Loucy (cell line): Measurements from ENCODE around the gene LMNTD2.

Experiments
- H2AFZ ChIP-seq: fragments of 200-600 bp; sonication (generic); 2 replicates; pipeline ENCODE4 v1.6.0; 2016; ENCODE audit warnings: antibody characterized with exemption, mild to moderate bottlenecking, low read length, moderate library complexity
- H3F3A ChIP-seq: fragments of 200-600 bp; 2 replicates; pipeline ENCODE4 v1.6.0; 2016; ENCODE audit warnings: antibody characterized with exemption, low read depth, mild to moderate bottlenecking
- H3K27me3 ChIP-seq: fragments of 200-600 bp; sonication (generic); 2 replicates; pipeline ENCODE4 v1.6.1; 2014; ENCODE audit warnings: low read length, mild to moderate bottlenecking; ENCODE audit not compliant: insufficient read depth, poor library complexity, severe bottlenecking
- H3K36me3 ChIP-seq: fragments of 200-600 bp; sonication (generic); 2 replicates; pipeline ENCODE4 v1.6.1; 2016; ENCODE audit warnings: low read length; ENCODE audit not compliant: insufficient read depth
- H3K4me1 ChIP-seq: fragments of 200-600 bp; sonication (generic); 2 replicates; pipeline ENCODE4 v1.5.1; 2014; ENCODE audit warnings: low read length, mild to moderate bottlenecking; ENCODE audit not compliant: insufficient read depth, poor library complexity, severe bottlenecking
- H3K4me2 ChIP-seq: fragments of 200-600 bp; sonication (generic); 2 replicates; pipeline ENCODE4 v1.6.0; 2014; ENCODE audit warnings: antibody characterized with exemption, low read length, low read depth, mild to moderate bottlenecking; ENCODE audit not compliant: poor library complexity, severe bottlenecking
- H3K4me3 ChIP-seq: fragments of 200-600 bp; sonication (generic); 2 replicates; pipeline ENCODE4 v1.5.1; 2014; ENCODE audit warnings: low read length, mild to moderate bottlenecking, mixed read lengths; ENCODE audit not compliant: poor library complexity, severe bottlenecking
- H3K79me2 ChIP-seq: fragments of 200-600 bp; sonication (generic); 2 replicates; pipeline ENCODE4 v1.6.1; 2014; ENCODE audit warnings: low read length; ENCODE audit not compliant: insufficient read depth
- H3K9ac ChIP-seq: fragments of 200-600 bp; sonication (generic); 2 replicates; pipeline ENCODE4 v1.6.0; 2014; ENCODE audit warnings: mild to moderate bottlenecking, low read depth, low read length, moderate library complexity; ENCODE audit not compliant: poor library complexity, severe bottlenecking
- H3K9me2 ChIP-seq: fragments of 200-600 bp; sonication (generic); replicated peaks from 2 replicates; pipeline ENCODE4 v1.6.1; 2016; ENCODE audit warnings: low read depth, low read length, mixed read lengths
- H3K9me3 ChIP-seq: fragments of 200-600 bp; sonication (generic); 2 replicates; pipeline ENCODE4 v1.6.1; 2014; ENCODE audit warnings: mild to moderate bottlenecking, antibody characterized with exemption, low read length, low read depth; ENCODE audit not compliant: insufficient read depth
- H4K20me1 ChIP-seq: fragments of 200-600 bp; sonication (generic); 2 replicates; pipeline ENCODE4 v1.6.0; 2014; ENCODE audit warnings: antibody characterized with exemption, low read length, mild to moderate bottlenecking; ENCODE audit not compliant: insufficient read depth, poor library complexity, severe bottlenecking
- EZH2phosphoT487 ChIP-seq: fragments of 200-600 bp; IDR thresholded peaks from 2 replicates; pipeline ENCODE4 v1.6.1; 2018; ENCODE audit warnings: antibody characterized with exemption, mild to moderate bottlenecking, moderate library complexity, borderline replicate concordance
- TF ChIP-seq, protein P1 (sequence below): fragments of 200-600 bp; sonication (generic); conservative IDR thresholded peaks from 2 replicates; pipeline ENCODE4 v1.5.1; 2014; ENCODE audit warnings: mild to moderate bottlenecking, antibody characterized with exemption, low read length

The LMNTD2 gene

DNA sequence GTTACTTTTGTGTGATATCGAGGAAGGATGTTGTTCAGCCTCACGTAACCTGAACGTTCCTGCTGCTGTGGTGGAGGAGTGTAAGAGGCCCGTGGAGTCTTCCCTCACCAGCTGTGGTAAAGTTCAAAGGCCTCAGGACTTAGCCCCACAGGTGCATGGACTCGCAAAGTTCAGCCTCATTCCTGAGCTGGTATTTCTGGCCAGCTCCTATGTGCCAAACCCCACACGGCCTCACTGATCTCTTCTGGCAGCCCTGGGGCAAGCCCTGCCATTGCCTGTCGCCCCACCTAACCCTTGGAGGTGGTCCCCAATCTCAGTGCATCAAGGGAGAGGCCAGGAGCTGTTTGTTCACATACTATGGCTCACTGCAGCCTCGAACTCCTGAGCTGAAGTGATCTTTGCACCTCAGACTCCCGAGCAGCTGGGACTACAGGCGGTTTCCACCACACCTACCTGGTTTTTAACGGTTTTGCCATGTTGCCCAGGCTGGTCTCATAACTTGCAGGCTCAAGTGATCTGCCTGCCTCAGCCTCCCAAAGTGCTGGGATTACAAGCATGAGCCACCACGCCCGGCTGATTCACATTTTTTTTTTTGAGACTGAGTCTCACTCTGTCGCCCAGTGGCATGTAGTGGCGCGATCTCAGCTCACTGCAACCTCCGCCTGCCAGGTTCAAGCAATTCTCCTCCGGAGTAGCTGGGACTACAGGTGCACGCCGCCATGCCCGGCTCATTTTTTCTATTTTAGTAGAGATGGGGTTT lies 17.9 kb upstream of the LMNTD2 start:
- H3K9me3 ChIP-seq: no peaks in the 10 kb centered on the region
- H4K20me1 ChIP-seq: peaks cover 59% of the 10 kb centered on the region
- peak overlapping the region; percentile 93 for H3K4me3 ChIP-seq
- H3K27me3 ChIP-seq: no peaks in the 10 kb centered on the region
- peak overlapping the region; percentile 97 for H3K9ac ChIP-seq
- H2AFZ ChIP-seq: no peak overlapping the region
- H3K4me1 ChIP-seq: peaks cover 35% of the 10 kb centered on the region
- TF ChIP-seq EZH2phosphoT487: no peak
- TF ChIP-seq, protein P1, sequence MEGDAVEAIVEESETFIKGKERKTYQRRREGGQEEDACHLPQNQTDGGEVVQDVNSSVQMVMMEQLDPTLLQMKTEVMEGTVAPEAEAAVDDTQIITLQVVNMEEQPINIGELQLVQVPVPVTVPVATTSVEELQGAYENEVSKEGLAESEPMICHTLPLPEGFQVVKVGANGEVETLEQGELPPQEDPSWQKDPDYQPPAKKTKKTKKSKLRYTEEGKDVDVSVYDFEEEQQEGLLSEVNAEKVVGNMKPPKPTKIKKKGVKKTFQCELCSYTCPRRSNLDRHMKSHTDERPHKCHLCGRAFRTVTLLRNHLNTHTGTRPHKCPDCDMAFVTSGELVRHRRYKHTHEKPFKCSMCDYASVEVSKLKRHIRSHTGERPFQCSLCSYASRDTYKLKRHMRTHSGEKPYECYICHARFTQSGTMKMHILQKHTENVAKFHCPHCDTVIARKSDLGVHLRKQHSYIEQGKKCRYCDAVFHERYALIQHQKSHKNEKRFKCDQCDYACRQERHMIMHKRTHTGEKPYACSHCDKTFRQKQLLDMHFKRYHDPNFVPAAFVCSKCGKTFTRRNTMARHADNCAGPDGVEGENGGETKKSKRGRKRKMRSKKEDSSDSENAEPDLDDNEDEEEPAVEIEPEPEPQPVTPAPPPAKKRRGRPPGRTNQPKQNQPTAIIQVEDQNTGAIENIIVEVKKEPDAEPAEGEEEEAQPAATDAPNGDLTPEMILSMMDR: no peak
- peaks cover 67% of the 10 kb centered on the region for H3K79me2 ChIP-seq
- H3K4me2 ChIP-seq: peak overlapping the region; percentile 100
- peaks cover 15% of the 10 kb centered on the region; the same call in 1 of the 2 replicates for H3K36me3 ChIP-seq
- no peaks in the 10 kb centered on the region for H3F3A ChIP-seq
- H3K9me2 ChIP-seq: no peaks in the 10 kb centered on the region

DNA sequence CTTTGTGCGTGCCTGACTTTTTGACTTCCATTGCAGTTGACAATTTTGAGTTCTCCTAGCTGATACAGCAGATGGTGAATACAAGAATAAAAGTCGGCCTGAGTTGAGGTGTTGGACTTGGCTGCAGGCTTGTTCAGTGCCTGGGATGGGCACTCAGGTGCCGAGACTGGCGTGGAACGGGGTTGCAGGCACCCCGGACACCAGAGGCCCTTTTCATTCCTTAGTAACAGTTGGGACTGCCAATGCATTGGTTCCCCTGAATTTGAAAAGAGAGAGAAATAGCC lies 17.0 kb upstream of the LMNTD2 start:
- H3K4me2 ChIP-seq: peak overlapping the region; percentile 100
- TF ChIP-seq, protein P1: no peak
- TF ChIP-seq EZH2phosphoT487: no peak
- H2AFZ ChIP-seq: no peak overlapping the region
- H4K20me1 ChIP-seq: peaks cover 56% of the 10 kb centered on the region
- no peaks in the 10 kb centered on the region for H3K9me3 ChIP-seq
- peak overlapping the region; percentile 93 for H3K4me3 ChIP-seq
- H3K9ac ChIP-seq: peak overlapping the region; percentile 97
- peaks cover 60% of the 10 kb centered on the region for H3K79me2 ChIP-seq
- H3K36me3 ChIP-seq: peaks cover 11% of the 10 kb centered on the region; the same call in 1 of the 2 replicates
- H3F3A ChIP-seq: no peaks in the 10 kb centered on the region
- no peaks in the 10 kb centered on the region for H3K9me2 ChIP-seq
- no peaks in the 10 kb centered on the region for H3K27me3 ChIP-seq
- H3K4me1 ChIP-seq: peaks cover 35% of the 10 kb centered on the region

DNA sequence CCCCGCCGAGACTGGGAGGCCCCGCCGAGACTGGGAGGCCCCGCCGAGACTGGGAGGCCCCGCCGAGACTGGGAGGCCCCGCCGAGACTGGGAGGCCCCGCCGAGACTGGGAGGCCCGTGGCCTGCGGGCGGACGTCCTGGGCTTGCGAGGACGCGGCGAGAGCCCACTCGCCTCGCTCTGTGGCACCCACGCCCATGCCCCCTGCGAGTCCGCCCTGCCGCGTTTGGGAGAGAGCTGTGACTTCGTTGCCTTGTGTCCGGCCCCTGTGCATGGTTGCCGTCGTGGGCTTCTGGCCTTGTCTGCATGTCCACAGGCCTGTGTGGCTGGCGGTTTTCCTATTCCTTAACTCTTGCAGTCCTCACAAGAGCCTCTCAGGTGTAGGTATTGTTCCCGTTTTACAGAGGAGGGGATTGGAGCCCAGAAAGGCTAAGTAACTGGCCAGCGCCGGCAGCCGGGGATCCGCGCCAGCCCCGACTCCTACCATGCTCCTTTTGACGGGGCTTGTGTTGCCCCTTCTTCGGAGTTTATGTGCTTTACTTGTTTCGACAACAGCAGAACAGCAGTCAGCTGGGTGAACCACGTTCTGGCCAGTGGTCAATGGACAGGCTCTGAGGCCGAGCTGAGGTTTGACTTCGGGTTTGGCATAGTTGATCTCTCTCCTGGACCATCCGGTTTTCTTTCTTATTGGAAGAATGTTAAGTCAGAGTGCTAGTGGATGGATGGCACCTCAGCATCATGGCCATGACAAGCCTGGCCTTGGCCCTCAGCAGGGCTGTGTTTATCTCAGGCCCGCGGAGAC lies 16.5 kb upstream of the LMNTD2 start:
- TF ChIP-seq, protein P1: no peak
- TF ChIP-seq EZH2phosphoT487: no peak
- Histone ChIP-seq H3K79me2 (peaks cover 55% of the 10 kb centered on the region), H3K36me3 (peaks cover 7% of the 10 kb centered on the region; the same call in 1 of the 2 replicates), H2AFZ (no peak overlapping the region), H3K4me1 (peaks cover 35% of the 10 kb centered on the region), H3K4me3 (peak overlapping the region; percentile 93), H3F3A (no peaks in the 10 kb centered on the region), H3K27me3 (no peaks in the 10 kb centered on the region), H3K9me3 (no peaks in the 10 kb centered on the region), H3K9ac (peak overlapping the region; percentile 97), H4K20me1 (peaks cover 52% of the 10 kb centered on the region), H3K9me2 (no peaks in the 10 kb centered on the region), H3K4me2 (peak overlapping the region; percentile 100)
